OCI-LY7 (cell line): Measurements from ENCODE around the gene TMEM167B. TPM values are rescaled to one million over a fixed set of nuclear protein-coding genes. Genes with fewer than 3 reads are reported as not detected.

Experiments
- BruUV-seq: library from RNA; stranded (reverse); fragments of 400-500 nt; replicated peaks from 2 replicates; lab custom pipeline; 2021; lab: Mats Ljungman, UMichigan
- CTCF ChIA-PET: fragments of 300-600 bp; sonication (Branson Sonifier 250); formaldehyde crosslinking; loops from one replicate; lab custom pipeline; 2022; ENCODE audit warnings: antibody characterized with exemption; ENCODE audit not compliant: unreplicated experiment; lab: Charles Lee
- POLR2A ChIA-PET: fragments of 300-600 bp; sonication (Branson Sonifier 250); formaldehyde crosslinking; loops from one replicate; lab custom pipeline; 2022; ENCODE audit warnings: antibody characterized with exemption; lab: Charles Lee
- DNase-seq: peaks from one replicate; pipeline ENCODE4 v3.0.0-alpha.2; 2015; ENCODE audit warnings: low spot score
- H2AFZ ChIP-seq: fragments of 200-600 bp; sonication (generic), shearing (Covaris generic); 2 replicates; pipeline ENCODE4 v1.6.1; 2014; ENCODE audit warnings: mild to moderate bottlenecking, antibody characterized with exemption, low read length, moderate library complexity
- H3K27ac ChIP-seq: fragments of 200-600 bp; sonication (generic); 2 replicates; pipeline ENCODE4 v1.5.1; 2014; ENCODE audit warnings: mixed run types, low read depth, mild to moderate bottlenecking, moderate library complexity, low read length, inconsistent platforms; ENCODE audit not compliant: poor library complexity, severe bottlenecking
- H3K36me3 ChIP-seq: fragments of 200-600 bp; sonication (generic); 2 replicates; pipeline ENCODE4 v1.6.1; 2014; ENCODE audit warnings: mild to moderate bottlenecking, antibody characterized with exemption, low read length, moderate library complexity, mixed read lengths; ENCODE audit not compliant: insufficient read depth
- H3K4me1 ChIP-seq: fragments of 200-600 bp; sonication (generic); 2 replicates; pipeline ENCODE4 v1.5.1; 2014; ENCODE audit warnings: mild to moderate bottlenecking, low read length; ENCODE audit not compliant: insufficient read depth, poor library complexity, severe bottlenecking
- H3K4me2 ChIP-seq: fragments of 200-600 bp; sonication (generic); 2 replicates; pipeline ENCODE4 v1.6.1; 2014; ENCODE audit warnings: mild to moderate bottlenecking, low read length
- H3K4me3 ChIP-seq: fragments of 200-600 bp; sonication (generic); 2 replicates; pipeline ENCODE4 v1.5.1; 2014; ENCODE audit warnings: mild to moderate bottlenecking, low read depth, low read length; ENCODE audit not compliant: poor library complexity, severe bottlenecking
- H3K79me2 ChIP-seq: fragments of 200-600 bp; sonication (generic); 2 replicates; pipeline ENCODE4 v1.6.1; 2016; ENCODE audit warnings: low read depth, mild to moderate bottlenecking, low read length, moderate library complexity, mixed read lengths; ENCODE audit not compliant: insufficient read depth
- H3K9me2 ChIP-seq: fragments of 200-600 bp; sonication (generic); 2 replicates; pipeline ENCODE4 v1.6.1; 2016; ENCODE audit warnings: mild to moderate bottlenecking, low read length, mixed read lengths; ENCODE audit not compliant: insufficient read depth
- H3K9me3 ChIP-seq: fragments of 200-600 bp; sonication (generic); 2 replicates; pipeline ENCODE4 v1.6.1; 2014; ENCODE audit warnings: mild to moderate bottlenecking, mixed run types, low read length, mixed read lengths
- H4K20me1 ChIP-seq: fragments of 200-600 bp; sonication (generic); 2 replicates; pipeline ENCODE4 v1.6.1; 2014; ENCODE audit warnings: mild to moderate bottlenecking, antibody characterized with exemption, low read length, moderate library complexity, mixed read lengths; ENCODE audit not compliant: insufficient read depth
- CTCF ChIP-seq: fragments of 200-600 bp; sonication (generic); conservative IDR thresholded peaks from 2 replicates; pipeline ENCODE4 v1.5.1; 2014; ENCODE audit warnings: mild to moderate bottlenecking, antibody characterized with exemption, low read length, moderate library complexity, mixed read lengths
- EZH2phosphoT487 ChIP-seq: fragments of 200-600 bp; sonication (generic); IDR thresholded peaks from 2 replicates; pipeline ENCODE4 v1.6.1; 2018; ENCODE audit warnings: low read depth, borderline replicate concordance, mild to moderate bottlenecking, mixed run types, antibody characterized with exemption, low read length, moderate library complexity, mixed read lengths
- intact Hi-C: fragments of 100-400 bp; cut with micrococcal nuclease; formaldehyde crosslinking; loops from one replicate; pipeline ENCODE4 v1.10.0; 2022; ENCODE audit not compliant: unreplicated experiment
- total RNA-seq, 2 experiments: library from RNA; depleted of rRNA in 1 of 2; stranded (reverse); fragments of >200 nt in 1 of 2; shearing (Covaris generic) in 1 of 2; gene quantifications; 2 replicates each; pipeline ENCODE4 v1.2.3, GENCODE V29; 2014 to 2022

Gene TMEM167B
- total RNA-seq, 2 experiments from 2014 or later: 12.3 to 21.2 TPM

- no peak overlapping the region for H2AFZ ChIP-seq
- H4K20me1 ChIP-seq: no peaks in the 10 kb centered on the region
- peaks cover 39% of the 10 kb centered on the region for H3K36me3 ChIP-seq
- ChIA-PET CTCF (no interaction called here), POLR2A (no interaction called here)
- H3K4me2 ChIP-seq: no peak overlapping the region
- no peak overlapping the region for H3K27ac ChIP-seq
- peaks cover 26% of the 10 kb centered on the region; the same call in 1 of the 2 replicates for H3K79me2 ChIP-seq
- TF ChIP-seq CTCF (no peak), EZH2phosphoT487 (no peak)
- H3K9me2 ChIP-seq: no peaks in the 10 kb centered on the region
- no TSS peak for BruUV-seq
- H3K4me3 ChIP-seq: no peak overlapping the region
- H3K4me1 ChIP-seq: peaks cover 17% of the 10 kb centered on the region
- DNase-seq: no peak
- intact Hi-C loops: no loop called here
- H3K9me3 ChIP-seq: no peaks in the 10 kb centered on the region
Measured at GRCh38 chr1:109094377-109094803, 3.8 kb downstream of the TMEM167B start.

GRCh38 chr1:109094871-109095270, 4.3 kb downstream of the TMEM167B start:
- intact Hi-C loops: no loop called here
- H3K4me1 ChIP-seq: peaks cover 19% of the 10 kb centered on the region
- H4K20me1 ChIP-seq: no peaks in the 10 kb centered on the region
- no peak overlapping the region for H3K4me3 ChIP-seq
- H3K4me2 ChIP-seq: no peak overlapping the region
- TF ChIP-seq EZH2phosphoT487: no peak
- no peak for TF ChIP-seq CTCF
- DNase-seq: no peak
- no peaks in the 10 kb centered on the region for H3K9me3 ChIP-seq
- H3K79me2 ChIP-seq: peaks cover 26% of the 10 kb centered on the region; the same call in 1 of the 2 replicates
- BruUV-seq: no TSS peak
- H3K36me3 ChIP-seq: peaks cover 39% of the 10 kb centered on the region
- no peak overlapping the region for H2AFZ ChIP-seq
- POLR2A ChIA-PET: no interaction called here
- CTCF ChIA-PET: no interaction called here
- no peak overlapping the region for H3K27ac ChIP-seq
- H3K9me2 ChIP-seq: no peaks in the 10 kb centered on the region

- ChIA-PET POLR2A (interaction anchor here (0.9 kb wide), 1 partner anchor 12 kb away, joined by 3 read pairs; no protein-coding TSS in a partner anchor), CTCF (no interaction called here)
- intact Hi-C loops: no loop called here
- H3K4me1 ChIP-seq: peaks cover 15% of the 10 kb centered on the region
- no peaks in the 10 kb centered on the region for H3K9me2 ChIP-seq
- TF ChIP-seq CTCF (no peak), EZH2phosphoT487 (no peak)
- no peak for DNase-seq
- no peak overlapping the region for H2AFZ ChIP-seq
- peaks cover 39% of the 10 kb centered on the region for H3K36me3 ChIP-seq
- H3K9me3 ChIP-seq: no peaks in the 10 kb centered on the region
- H3K79me2 ChIP-seq: peaks cover 32% of the 10 kb centered on the region
- no peak overlapping the region for H3K4me3 ChIP-seq
- no peak overlapping the region for H3K4me2 ChIP-seq
- BruUV-seq: no TSS peak
- no peaks in the 10 kb centered on the region for H4K20me1 ChIP-seq
- H3K27ac ChIP-seq: no peak overlapping the region
Measured at GRCh38 chr1:109095631-109096030, 5.1 kb downstream of the TMEM167B start.
